DND-41 (cell line): Measurements from ENCODE around the gene MYO1E.
"Not testable (repeated sequence)": the region's sequence is repeated elsewhere in the genome, so short reads cannot be mapped to it uniquely, and the experiment has no call there.

ENCODE experiments used
- ATAC-seq: fragments of 200-7000 bp; cut with Tn5 transposase; 3 replicates; pipeline ENCODE4 v1.9.1; 2021; ENCODE audit warnings: low read depth; ENCODE audit not compliant: insufficient read depth
- DNase-seq: peaks from one replicate; pipeline ENCODE4 v3.0.0-alpha.2; 2020
- H2AFZ ChIP-seq: 2 replicates; pipeline ENCODE4 v1.6.0; 2012; ENCODE audit warnings: low read depth, low read length
- H3K27ac ChIP-seq: 2 replicates; pipeline ENCODE4 v1.5.1; 2012; ENCODE audit warnings: low read length, inconsistent platforms
- H3K27me3 ChIP-seq: fragments of 200-600 bp; sonication (generic); 2 replicates; pipeline ENCODE4 v1.6.0; 2012; ENCODE audit warnings: low read length, mild to moderate bottlenecking, inconsistent platforms; ENCODE audit not compliant: insufficient read depth, poor library complexity
- H3K36me3 ChIP-seq: 2 replicates; pipeline ENCODE4 v1.5.1; 2012; ENCODE audit warnings: low read length, inconsistent platforms; ENCODE audit not compliant: insufficient read depth
- H3K4me1 ChIP-seq: 2 replicates; pipeline ENCODE4 v1.5.1; 2012; ENCODE audit warnings: mild to moderate bottlenecking, low read length; ENCODE audit not compliant: insufficient read depth
- H3K4me2 ChIP-seq: 2 replicates; pipeline ENCODE4 v1.6.0; 2012; ENCODE audit warnings: mild to moderate bottlenecking, moderate library complexity, low read length, inconsistent platforms; ENCODE audit not compliant: insufficient read depth
- H3K4me3 ChIP-seq, 2 experiments: fragments of 200-600 bp in 1 of 2; shearing (Covaris generic) in 1 of 2; 2 replicates each; pipeline ENCODE4 v1.5.1; 2012 to 2016; ENCODE audit warnings: inconsistent platforms in 2 of 2, low read length in 2 of 2, mild to moderate bottlenecking in 2 of 2, low read depth in 1 of 2, moderate library complexity in 1 of 2
- H3K79me2 ChIP-seq: 2 replicates; pipeline ENCODE4 v1.6.0; 2012; ENCODE audit warnings: low read length, inconsistent platforms; ENCODE audit not compliant: insufficient read depth
- H3K9ac ChIP-seq: 2 replicates; pipeline ENCODE4 v1.6.0; 2012; ENCODE audit warnings: low read depth, mild to moderate bottlenecking, inconsistent platforms, low read length, moderate library complexity
- H3K9me3 ChIP-seq: 2 replicates; pipeline ENCODE4 v1.5.1; 2012; ENCODE audit warnings: low read length, moderate library complexity, mild to moderate bottlenecking, inconsistent platforms; ENCODE audit not compliant: insufficient read depth, severe bottlenecking
- H4K20me1 ChIP-seq: 2 replicates; pipeline ENCODE4 v1.6.0; 2012; ENCODE audit warnings: low read length; ENCODE audit not compliant: insufficient read depth
- EZH2 ChIP-seq: IDR thresholded peaks from 3 replicates; pipeline ENCODE4 v1.6.1; 2012; ENCODE audit warnings: borderline replicate concordance, low read depth, mild to moderate bottlenecking, moderate library complexity, low read length, inconsistent platforms; ENCODE audit not compliant: severe bottlenecking
- TF ChIP-seq, protein P1 (sequence below): IDR thresholded peaks from 2 replicates; pipeline ENCODE4 v1.5.1; 2012; ENCODE audit warnings: borderline replicate concordance, low read length, moderate library complexity, mild to moderate bottlenecking; ENCODE audit not compliant: poor library complexity, severe bottlenecking; ENCODE audit errors: extremely low read depth

MYO1E gene

DNA sequence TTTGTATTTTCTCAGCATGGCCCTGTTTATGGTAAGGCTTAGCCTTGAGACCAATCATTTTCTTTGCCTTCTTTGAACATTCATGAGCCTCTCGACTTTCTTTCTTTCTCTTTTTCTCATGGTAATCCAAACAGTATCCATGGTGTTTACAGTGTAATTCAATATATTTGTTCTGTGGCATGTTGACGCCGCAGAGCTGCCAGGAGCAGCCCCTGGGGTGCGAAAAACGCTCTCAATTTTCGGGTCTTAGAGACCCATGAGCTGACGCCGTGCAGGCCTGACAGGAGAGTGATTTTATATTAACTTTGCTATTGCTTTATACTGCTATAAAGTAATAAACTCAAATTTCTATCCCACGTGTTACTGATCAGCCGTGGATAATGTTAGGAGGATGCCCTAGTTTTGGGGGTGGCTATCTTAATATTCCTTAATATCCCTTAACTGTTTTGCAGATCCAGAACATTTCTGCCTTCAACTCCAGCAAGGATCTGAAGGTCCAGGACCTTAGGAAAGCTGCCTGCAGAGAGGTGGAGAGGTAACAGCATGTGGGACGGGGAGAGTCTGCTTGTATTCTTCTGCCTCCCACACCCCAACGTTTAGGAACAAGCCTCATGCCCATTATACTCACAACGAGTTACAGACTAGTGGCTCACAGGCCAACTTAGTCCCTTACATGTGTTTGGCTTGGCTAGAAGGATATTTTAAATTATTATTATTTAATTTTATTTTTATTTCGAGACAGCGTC is 29.3 kb upstream of the MYO1E start:
- Histone ChIP-seq H3K27me3 (peaks cover 4% of the 10 kb centered on the region), H3K27ac (no peak overlapping the region), H4K20me1 (no peaks in the 10 kb centered on the region; the same call in 1 of the 2 replicates), H3K9me3 (no peaks in the 10 kb centered on the region), H3K36me3 (no peaks in the 10 kb centered on the region), H3K4me2 (no peak overlapping the region), H3K79me2 (no peaks in the 10 kb centered on the region), H3K4me1 (no peaks in the 10 kb centered on the region), H3K9ac (no peak overlapping the region), H3K4me3 (no peak overlapping the region), H2AFZ (no peak overlapping the region)
- ATAC-seq (no peak), DNase-seq (no peak)
- TF ChIP-seq EZH2: no peak
- TF ChIP-seq, protein P1, sequence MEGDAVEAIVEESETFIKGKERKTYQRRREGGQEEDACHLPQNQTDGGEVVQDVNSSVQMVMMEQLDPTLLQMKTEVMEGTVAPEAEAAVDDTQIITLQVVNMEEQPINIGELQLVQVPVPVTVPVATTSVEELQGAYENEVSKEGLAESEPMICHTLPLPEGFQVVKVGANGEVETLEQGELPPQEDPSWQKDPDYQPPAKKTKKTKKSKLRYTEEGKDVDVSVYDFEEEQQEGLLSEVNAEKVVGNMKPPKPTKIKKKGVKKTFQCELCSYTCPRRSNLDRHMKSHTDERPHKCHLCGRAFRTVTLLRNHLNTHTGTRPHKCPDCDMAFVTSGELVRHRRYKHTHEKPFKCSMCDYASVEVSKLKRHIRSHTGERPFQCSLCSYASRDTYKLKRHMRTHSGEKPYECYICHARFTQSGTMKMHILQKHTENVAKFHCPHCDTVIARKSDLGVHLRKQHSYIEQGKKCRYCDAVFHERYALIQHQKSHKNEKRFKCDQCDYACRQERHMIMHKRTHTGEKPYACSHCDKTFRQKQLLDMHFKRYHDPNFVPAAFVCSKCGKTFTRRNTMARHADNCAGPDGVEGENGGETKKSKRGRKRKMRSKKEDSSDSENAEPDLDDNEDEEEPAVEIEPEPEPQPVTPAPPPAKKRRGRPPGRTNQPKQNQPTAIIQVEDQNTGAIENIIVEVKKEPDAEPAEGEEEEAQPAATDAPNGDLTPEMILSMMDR: no peak

- not testable (repeated sequence) for DNase-seq, H3K4me2 ChIP-seq, H3K4me3 ChIP-seq, H4K20me1 ChIP-seq, H3K9me3 ChIP-seq, H3K79me2 ChIP-seq, H2AFZ ChIP-seq, H3K36me3 ChIP-seq, H3K27me3 ChIP-seq, H3K9ac ChIP-seq, H3K4me1 ChIP-seq, H3K27ac ChIP-seq, ATAC-seq
These were observed 28.6 kb upstream of the MYO1E start for GRCh38 chr15:59401051-59401823.

DNA sequence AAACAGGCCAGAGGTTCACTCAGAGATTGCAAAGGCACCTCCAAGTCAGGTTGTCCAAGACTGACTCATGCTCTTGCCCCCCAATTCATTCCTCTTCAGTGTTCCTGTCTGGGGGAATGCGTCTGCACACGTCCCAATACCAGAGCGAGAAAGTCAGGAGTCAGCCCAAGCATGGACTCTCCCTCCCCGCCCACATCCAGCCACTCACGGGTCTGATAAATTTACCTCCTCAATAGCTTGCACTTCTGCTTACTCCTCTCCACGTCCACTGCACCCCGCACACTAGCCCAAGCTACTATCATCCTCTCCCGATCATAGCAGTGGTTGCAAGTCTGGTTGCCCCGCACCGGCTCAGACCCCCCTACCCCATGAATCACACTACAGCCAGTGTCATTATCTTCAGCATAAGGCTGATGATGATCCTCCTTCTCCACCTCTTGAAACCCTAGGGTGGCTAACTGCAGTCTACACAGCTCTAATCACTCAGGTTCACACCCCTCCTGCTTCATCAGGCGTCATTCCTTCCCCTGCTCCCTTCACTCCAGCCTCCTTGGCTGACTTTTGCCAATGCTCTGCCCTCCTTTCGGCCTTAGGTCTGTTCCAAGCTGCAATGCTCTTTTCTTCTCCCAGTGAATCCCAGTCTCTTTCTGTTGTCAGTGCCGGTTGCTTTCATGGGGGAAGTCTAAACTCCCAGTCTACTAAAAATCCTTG is 27.6 kb upstream of the MYO1E start:
- Histone ChIP-seq H3K27ac (no peak overlapping the region), H3K4me1 (no peaks in the 10 kb centered on the region), H3K79me2 (no peaks in the 10 kb centered on the region), H3K9me3 (no peaks in the 10 kb centered on the region), H3K4me2 (no peak overlapping the region), H2AFZ (no peak overlapping the region), H3K36me3 (no peaks in the 10 kb centered on the region), H3K4me3 (no peak overlapping the region), H3K9ac (no peak overlapping the region), H4K20me1 (no peaks in the 10 kb centered on the region; the same call in 1 of the 2 replicates), H3K27me3 (peaks cover 4% of the 10 kb centered on the region)
- DNase-seq (no peak), ATAC-seq (no peak)
- no peak for TF ChIP-seq EZH2
- TF ChIP-seq, protein P1: no peak
